Measurements from ENCODE around the gene GALNT18.

DNA sequence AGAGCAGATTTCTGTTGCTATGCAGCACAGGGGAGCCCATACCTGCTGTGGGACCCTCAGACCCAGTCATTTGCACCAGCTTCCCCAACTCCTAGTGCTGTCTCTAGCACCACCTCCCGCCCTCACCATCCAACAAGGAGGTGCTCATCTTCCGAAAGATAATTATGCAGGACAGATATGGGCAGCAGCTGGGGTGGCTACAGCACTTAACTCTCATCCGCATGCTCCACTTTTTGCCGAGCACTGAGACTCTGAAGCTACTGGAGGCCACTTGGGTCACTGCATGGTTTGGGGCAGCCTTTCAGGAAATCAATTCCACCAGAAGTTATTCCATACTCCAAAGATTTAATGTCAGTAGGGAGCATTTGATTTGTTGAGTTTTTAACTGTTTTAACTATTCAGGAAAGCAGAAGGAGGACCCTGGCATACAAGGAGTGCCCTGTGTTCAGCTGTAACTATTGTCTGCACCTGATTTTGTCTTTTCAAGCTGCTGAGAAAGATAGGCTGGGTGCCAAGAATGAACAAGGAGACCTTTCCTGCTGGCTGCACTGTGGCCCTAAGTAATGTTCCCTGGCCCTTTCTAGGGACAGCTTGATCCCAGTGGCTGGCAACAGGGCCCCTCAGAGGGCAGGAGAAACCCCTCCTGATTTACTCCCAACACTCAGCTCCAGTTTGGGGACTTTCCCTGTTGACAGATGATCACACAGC lies 201.5 kb downstream of the GALNT18 start:
- TF ChIP-seq, protein P1, sequence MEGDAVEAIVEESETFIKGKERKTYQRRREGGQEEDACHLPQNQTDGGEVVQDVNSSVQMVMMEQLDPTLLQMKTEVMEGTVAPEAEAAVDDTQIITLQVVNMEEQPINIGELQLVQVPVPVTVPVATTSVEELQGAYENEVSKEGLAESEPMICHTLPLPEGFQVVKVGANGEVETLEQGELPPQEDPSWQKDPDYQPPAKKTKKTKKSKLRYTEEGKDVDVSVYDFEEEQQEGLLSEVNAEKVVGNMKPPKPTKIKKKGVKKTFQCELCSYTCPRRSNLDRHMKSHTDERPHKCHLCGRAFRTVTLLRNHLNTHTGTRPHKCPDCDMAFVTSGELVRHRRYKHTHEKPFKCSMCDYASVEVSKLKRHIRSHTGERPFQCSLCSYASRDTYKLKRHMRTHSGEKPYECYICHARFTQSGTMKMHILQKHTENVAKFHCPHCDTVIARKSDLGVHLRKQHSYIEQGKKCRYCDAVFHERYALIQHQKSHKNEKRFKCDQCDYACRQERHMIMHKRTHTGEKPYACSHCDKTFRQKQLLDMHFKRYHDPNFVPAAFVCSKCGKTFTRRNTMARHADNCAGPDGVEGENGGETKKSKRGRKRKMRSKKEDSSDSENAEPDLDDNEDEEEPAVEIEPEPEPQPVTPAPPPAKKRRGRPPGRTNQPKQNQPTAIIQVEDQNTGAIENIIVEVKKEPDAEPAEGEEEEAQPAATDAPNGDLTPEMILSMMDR (IDR thresholded peaks at IDR 0.05; ENCODE audit: insufficient read depth, low read length, poor library complexity, severe bottlenecking): no peak
- no peak for TF ChIP-seq EZH2phosphoT487 (conservative IDR thresholded peaks at IDR 0.05; ENCODE audit: low read length)

Measured in SU-DHL-6 (cell line).